RWPE2 (cell line): ENCODE data around the gene FAM24B.

Experiments
- ATAC-seq: fragments of 200-7000 bp; cut with Tn5 transposase; 3 replicates; pipeline ENCODE4 v1.9.1; 2021; ENCODE audit warnings: low read depth
- DNase-seq: peaks from one replicate; pipeline ENCODE4 v3.0.0-alpha.2; 2020; ENCODE audit warnings: low spot score
- H3K27ac ChIP-seq: fragments of 450-650 bp; 2 replicates; pipeline ENCODE4 v1.5.1; 2017; ENCODE audit warnings: mild to moderate bottlenecking; ENCODE audit not compliant: poor library complexity, severe bottlenecking
- H3K27me3 ChIP-seq: fragments of 250-450 bp; sonication (Bioruptor Pico); 2 replicates; pipeline ENCODE4 v1.5.1; 2021; ENCODE audit warnings: mild to moderate bottlenecking, moderate library complexity; ENCODE audit not compliant: insufficient read depth, poor library complexity, severe bottlenecking
- H3K36me3 ChIP-seq: fragments of 250-450 bp; sonication (Bioruptor Pico); 2 replicates; pipeline ENCODE4 v1.5.1; 2020; ENCODE audit warnings: low read depth, mild to moderate bottlenecking, moderate library complexity
- H3K4me1 ChIP-seq: fragments of 250-450 bp; sonication (Bioruptor Pico); 2 replicates; pipeline ENCODE4 v1.5.1; 2021; ENCODE audit warnings: mild to moderate bottlenecking, moderate library complexity; ENCODE audit not compliant: insufficient read depth, poor library complexity, severe bottlenecking
- H3K4me3 ChIP-seq: fragments of 250-450 bp; sonication (Bioruptor Pico); 2 replicates; pipeline ENCODE4 v1.5.1; 2021; ENCODE audit warnings: mild to moderate bottlenecking, moderate library complexity; ENCODE audit not compliant: severe bottlenecking
- H3K9me3 ChIP-seq: fragments of 250-450 bp; sonication (Bioruptor Pico); 2 replicates; pipeline ENCODE4 v1.5.1; 2021; ENCODE audit warnings: mild to moderate bottlenecking, moderate library complexity; ENCODE audit not compliant: severe bottlenecking
- TF ChIP-seq, protein P1 (sequence below): fragments of 450-650 bp; IDR thresholded peaks from one replicate; pipeline ENCODE4 v1.5.1; 2017; ENCODE audit warnings: mild to moderate bottlenecking, moderate library complexity; ENCODE audit not compliant: poor library complexity, severe bottlenecking

FAM24B gene

DNA sequence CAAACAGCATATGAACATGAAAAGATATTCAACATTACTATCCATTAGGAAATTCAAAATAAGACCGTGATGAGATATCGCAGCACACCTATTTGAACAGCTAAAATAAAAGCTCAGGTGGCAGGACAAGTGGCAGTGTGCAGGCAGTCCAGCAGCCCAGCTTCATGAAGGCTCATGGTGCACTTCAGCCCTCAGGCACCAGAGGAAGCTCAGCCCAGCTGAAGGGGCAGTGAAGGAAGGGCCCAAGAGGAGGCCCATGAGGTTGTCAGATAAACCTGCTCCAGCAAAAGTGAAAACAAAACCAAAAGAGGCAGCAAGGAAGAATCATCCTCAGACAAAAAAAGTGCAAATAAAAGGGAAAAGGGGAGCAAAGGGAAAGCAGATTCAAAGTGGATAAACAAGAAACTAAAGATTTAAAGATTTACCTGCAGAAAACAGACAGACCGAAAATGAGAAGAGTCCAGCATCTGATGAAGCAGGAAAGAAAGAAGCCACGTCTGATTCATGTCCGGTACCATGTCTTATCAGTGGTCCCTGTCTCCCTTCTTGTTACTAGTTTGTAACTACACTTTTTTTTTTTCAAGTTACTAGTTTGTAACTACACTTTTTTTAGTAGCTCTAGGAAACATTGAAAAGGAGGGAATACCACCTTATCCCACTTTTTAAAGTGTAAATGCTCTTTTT, 15.0 kb upstream of the FAM24B start:
- Histone ChIP-seq H3K27ac (no peak overlapping the region), H3K36me3 (no peaks in the 10 kb centered on the region), H3K4me3 (no peak overlapping the region), H3K9me3 (no peaks in the 10 kb centered on the region), H3K4me1 (no peaks in the 10 kb centered on the region), H3K27me3 (no peaks in the 10 kb centered on the region)
- ATAC-seq (no peak), DNase-seq (no peak)
- TF ChIP-seq, protein P1, sequence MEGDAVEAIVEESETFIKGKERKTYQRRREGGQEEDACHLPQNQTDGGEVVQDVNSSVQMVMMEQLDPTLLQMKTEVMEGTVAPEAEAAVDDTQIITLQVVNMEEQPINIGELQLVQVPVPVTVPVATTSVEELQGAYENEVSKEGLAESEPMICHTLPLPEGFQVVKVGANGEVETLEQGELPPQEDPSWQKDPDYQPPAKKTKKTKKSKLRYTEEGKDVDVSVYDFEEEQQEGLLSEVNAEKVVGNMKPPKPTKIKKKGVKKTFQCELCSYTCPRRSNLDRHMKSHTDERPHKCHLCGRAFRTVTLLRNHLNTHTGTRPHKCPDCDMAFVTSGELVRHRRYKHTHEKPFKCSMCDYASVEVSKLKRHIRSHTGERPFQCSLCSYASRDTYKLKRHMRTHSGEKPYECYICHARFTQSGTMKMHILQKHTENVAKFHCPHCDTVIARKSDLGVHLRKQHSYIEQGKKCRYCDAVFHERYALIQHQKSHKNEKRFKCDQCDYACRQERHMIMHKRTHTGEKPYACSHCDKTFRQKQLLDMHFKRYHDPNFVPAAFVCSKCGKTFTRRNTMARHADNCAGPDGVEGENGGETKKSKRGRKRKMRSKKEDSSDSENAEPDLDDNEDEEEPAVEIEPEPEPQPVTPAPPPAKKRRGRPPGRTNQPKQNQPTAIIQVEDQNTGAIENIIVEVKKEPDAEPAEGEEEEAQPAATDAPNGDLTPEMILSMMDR: no peak

DNA sequence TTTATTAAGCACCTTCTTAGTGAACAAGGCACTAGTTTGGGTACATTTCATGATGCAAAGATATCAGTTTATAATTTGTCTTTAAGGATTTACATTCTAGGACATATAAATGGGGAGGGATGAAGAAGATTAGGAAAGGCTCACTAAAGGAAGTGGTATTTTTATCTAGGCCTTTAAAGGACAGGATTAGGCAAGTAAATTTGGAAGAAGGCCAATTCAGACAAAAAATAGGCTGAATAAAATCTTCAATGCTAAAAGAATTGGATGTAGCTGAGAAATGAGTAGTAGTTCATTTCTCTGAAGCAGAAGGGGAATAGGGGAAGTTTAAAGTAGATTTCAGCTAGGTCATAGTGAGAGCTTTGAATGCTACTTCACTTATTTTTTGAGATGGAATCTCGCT, 4.8 kb upstream of the FAM24B start:
- ATAC-seq (no peak), DNase-seq (no peak)
- Histone ChIP-seq H3K4me1 (peaks cover 12% of the 10 kb centered on the region), H3K27me3 (no peaks in the 10 kb centered on the region), H3K27ac (no peak overlapping the region), H3K36me3 (peaks cover 19% of the 10 kb centered on the region; the same call in 1 of the 2 replicates), H3K4me3 (no peak overlapping the region), H3K9me3 (no peaks in the 10 kb centered on the region)
- TF ChIP-seq, protein P1: no peak

DNA sequence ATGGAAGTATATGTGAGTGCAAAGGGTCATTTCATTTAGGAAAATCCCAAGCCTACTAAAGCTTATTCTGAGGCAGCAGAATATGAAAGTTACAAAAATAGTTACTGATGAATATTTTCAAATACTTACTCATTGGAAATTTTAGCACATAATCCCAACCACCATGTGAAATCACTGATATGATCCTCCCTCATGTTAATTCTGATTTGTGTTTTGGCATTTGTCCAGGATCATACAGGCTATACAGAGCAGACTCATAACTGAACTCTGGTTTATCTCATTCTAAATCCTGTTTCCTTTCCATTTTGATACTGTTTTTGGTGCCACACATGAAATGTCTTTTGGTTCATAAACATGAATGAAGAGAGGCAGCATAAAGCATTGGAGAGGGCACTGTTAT, 3.4 kb upstream of the FAM24B start:
- peaks cover 19% of the 10 kb centered on the region for H3K4me1 ChIP-seq
- peaks cover 25% of the 10 kb centered on the region for H3K36me3 ChIP-seq
- H3K9me3 ChIP-seq: no peaks in the 10 kb centered on the region
- H3K4me3 ChIP-seq: no peak overlapping the region
- no peak for DNase-seq
- no peaks in the 10 kb centered on the region for H3K27me3 ChIP-seq
- no peak for ATAC-seq
- TF ChIP-seq, protein P1: no peak
- no peak overlapping the region for H3K27ac ChIP-seq

DNA sequence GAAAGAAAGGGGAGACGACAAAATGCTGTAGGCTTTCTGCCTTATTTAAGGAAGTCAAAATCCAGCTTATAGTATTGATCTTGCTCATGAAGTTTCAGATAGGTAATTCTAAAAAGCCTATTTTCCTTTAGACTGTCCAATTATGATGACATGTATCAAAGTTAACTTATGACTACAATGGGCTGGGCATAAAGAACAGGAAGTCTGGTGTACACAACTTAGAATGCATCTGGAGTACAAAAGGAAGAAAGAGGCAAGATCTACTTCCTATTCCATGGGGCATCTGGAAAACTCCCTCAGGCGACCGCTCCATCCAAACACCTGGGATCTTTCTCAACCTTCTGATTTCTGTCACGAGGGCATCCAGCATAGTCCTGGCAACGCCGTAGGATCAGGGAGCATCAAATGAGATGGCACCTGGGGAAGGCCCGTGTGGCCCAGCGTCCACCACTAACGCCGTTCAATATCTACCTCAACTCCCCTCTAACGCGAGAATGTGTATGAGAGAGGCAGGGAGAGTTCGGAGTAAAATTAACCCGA, 512 bp downstream of the FAM24B start:
- peak overlapping the region; percentile 76 for H3K27ac ChIP-seq
- ATAC-seq (peak; percentile 53), DNase-seq (no peak)

More for the DNA sequence above, 512 bp downstream of the FAM24B start:
- no peaks in the 10 kb centered on the region for H3K27me3 ChIP-seq
- no peaks in the 10 kb centered on the region for H3K9me3 ChIP-seq
- H3K36me3 ChIP-seq: peaks cover 46% of the 10 kb centered on the region
- peak overlapping the region; percentile 47 for H3K4me3 ChIP-seq
- H3K4me1 ChIP-seq: peaks cover 21% of the 10 kb centered on the region
- TF ChIP-seq, protein P1: no peak
